NCI-H526 treated with DMSO at 0.1 percent for 48 hours (cell line): ENCODE data around the gene ZBTB25.

ENCODE experiments used
- DNase-seq: peaks from one replicate; lab custom pipeline; 2025; lab: John Stamatoyannopoulos, UW

Gene ZBTB25

DNA sequence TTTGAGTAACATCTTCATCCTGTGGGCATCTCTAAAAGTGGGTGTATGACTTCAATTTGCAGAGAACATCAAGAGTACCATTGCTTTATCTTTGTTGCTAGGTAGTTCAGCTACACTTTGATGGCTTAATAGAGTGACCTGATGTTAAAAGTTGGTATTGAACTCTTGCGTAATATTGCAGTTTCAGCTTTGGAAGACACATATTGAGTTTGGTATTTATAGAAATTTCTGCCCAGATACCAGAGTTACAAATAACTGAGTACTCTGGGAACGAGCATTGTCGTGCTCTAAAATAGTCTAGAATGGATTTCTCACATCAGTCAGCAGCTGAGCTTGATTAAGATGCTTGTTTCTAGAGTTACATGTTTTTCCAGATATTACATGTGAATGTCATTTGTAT is 63.1 kb downstream of the ZBTB25 start:
- DNase-seq, result no peak

DNA sequence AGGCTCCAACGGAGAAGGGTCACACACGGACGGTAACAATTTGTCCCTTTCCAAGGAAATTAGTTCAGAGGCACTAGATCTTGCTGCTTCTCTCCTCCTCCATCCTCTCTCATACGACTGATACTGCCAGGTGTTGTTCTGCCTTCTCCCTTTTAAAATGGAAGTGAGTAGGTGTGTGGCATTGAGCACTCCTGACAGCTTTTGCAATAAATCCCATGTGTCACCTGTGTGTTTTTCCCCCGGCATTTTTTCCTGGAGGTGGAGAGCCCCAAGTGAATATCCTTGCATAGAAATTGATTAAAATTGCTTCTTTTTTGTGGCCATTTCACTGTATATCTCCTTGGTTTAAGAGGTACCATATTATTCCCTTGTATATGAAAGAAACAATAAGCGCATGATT is 64.5 kb downstream of the ZBTB25 start:
- DNase-seq, result no peak

DNA sequence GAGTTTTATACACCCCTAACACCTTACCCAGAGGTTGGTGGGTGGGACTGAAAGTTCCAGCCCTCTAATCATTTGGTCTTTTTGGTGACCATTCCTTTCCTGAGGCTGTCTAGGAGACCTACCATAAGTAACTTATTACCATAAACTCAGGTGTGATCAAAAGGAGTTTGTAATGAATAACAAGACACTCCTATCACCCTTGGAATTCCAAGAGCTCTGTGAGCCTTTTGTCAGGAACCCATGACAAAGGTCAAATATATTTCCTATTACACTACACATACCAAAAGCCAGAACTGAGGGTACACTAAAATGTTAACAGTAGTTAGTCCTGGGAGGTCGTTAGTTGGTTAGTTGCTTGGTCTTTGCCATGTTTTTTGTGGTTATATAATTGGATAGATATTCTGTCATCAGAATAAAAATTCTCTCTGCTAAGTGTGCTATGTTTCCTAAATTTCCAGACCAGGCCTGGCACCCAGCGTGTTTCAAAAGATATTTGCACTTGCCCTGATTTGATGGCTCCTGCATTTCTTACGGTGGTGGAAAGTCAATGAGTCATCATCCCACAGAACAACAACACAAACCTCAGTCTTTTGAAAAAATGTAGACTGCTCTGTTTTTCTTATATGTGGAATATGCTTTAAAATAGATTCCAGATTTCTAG is 65.3 kb downstream of the ZBTB25 start:
- DNase-seq, result no peak

DNA sequence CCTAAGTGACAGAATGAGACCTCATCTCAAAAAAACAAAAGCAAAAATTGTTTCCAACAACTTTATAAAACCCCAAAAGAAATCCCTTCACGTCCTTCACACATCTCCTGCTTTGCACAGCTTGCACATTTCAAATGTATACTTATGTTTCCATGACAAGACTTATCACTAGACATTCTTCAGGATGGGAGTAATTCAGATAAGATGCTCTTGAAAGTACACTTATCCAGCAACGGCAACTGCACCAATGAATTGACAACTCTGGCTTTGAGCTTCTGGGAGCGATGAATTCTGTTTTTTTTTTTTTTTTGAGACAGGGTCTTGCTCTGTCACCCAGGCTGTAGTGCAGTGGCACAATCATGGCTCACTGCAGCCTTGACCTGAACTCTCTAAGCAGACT is 69.1 kb downstream of the ZBTB25 start:
- DNase-seq, result no peak

DNA sequence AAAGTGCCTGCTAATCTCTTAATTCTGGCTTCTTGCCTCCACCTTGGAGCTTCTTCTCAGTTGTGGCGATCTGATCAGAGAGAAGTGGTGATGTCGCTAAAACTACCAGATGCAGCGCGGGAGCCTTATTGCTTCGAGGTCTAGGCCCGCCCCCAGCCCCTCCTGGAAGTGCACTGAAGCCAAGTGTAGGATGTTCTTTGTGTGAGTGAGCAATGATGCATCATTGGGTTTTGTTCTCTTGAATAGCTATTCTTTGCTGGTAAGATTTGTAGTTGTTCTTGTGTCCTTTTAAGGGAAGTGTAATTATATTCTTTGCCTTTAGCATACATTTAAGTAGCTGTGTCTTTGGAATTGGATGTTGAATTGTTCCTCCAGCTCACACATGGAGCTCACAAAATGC is 79.7 kb downstream of the ZBTB25 start:
- DNase-seq, result no peak

DNA sequence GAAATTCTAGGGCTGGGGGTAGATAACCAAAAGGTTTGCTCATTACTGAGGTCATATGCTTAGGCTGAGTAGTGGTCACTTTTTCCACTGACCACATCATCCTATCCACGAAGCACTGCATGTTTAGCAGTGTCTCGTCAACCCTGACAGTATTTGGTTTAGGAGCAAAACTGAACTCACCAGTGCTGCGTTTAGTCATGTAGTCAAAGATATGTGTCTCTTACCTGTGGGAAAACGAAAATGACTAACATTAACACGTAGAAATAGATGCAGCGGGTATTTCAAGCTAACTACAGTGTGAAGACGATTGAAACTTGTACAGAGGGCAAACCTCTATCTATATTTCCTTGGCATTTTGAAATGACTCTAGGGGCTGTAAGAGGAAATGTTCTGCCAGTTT is 80.9 kb downstream of the ZBTB25 start:
- no peak for DNase-seq

DNA sequence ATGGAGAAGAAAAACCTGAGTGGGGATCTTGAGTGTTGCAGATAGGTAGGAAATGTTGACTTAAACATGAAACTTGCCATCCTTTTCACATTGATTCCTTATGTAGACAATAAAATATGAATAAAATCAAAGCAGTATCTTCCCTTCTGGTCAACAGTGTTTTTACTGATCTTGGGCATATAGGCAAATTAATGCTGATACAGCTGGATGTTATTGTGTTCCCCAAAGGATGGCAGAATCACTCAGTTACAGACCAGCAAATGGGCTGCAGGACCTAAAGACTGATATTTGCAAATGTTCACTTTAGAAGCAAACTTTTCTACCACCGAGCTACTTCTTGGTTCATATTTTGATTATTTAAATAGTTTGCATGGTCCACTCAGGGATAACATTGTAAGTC is 81.6 kb downstream of the ZBTB25 start:
- DNase-seq, result no peak

DNA sequence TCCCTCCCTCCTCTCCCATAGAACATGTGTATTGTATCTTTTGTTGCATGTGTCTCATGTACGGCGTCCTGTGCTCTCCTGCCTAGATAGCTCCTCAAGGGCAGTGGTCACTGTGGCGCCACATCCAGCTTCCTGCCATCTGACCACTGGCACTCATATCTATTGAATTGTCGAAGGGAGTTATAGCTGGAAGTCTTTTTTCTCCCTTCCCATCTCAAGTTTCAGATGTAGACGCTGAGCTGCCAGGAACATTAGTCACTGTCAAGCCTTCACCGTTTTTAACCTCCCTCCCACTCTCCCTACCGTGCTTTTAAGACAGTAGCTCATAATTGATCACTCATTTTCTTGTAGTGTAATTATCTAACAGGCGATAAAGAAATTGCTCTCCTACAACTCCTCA is 82.5 kb downstream of the ZBTB25 start:
- no peak for DNase-seq

DNA sequence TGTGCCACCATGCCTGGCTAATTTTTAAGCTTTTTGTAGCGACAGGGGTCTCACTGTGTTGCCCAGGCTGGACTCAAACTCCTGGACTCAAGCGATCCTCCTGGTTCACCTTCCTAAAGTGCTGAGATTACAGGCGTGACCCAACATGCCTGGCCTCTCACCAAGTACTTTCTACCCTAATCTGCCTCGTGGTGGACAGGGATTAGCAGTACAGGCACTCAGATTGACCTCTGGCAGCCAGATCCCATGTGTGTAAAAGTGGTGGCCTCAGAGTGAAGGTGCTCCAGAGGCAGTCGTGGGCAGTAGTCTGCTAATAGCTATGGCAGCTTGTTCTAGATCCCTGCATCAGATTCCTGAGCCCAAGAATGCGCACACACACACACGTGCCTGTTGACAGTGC is 84.6 kb downstream of the ZBTB25 start:
- no peak for DNase-seq

DNA sequence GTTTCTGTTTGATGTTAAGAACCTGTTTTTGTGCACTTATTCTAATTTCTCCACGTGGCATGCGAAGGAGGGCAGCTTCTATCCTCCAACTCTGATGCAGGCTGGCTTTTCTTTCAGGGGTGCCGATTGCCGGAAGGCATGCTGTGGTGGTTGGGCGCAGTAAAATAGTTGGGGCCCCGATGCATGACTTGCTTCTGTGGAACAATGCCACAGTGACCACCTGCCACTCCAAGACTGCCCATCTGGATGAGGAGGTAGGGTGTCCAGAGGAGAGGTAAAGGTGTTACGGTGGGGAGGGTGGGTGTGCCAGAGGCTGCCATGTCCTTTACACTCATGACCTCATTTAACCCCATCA is 85.9 kb downstream of the ZBTB25 start:
- no peak for DNase-seq

DNA sequence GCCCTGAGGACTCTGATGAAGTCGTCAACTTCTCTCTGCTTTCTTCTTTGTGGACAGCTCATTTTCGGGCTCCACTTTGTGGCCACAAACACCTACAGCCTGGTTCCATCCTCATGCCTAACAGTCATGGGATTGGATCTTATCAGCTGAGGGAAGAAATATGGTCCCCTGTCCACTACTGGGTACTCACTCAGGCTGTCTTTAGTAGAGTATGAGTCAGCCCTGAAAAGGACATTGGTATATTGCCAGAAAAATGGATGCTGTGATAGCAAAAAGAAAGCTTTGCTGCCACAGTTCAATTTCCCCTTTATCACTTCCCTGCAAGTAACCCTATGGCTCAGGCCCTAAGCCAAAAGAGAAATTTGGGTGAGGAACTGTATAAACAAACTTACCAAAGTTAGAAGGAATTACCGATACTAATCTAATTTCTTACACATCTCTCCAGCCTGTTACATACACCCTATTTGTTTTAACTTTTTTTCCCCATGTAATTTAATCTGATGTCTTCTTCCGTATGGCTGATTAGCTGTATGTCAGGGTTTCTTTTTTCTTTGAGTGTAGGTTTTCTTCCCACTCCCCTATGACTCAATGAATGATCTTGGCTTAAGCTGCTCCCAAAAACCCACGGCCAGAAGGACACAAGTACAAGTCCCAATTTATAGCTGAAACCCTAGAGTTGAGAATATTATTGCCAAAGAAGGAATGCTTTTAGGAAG is 86.4 kb downstream of the ZBTB25 start:
- DNase-seq, result no peak

DNA sequence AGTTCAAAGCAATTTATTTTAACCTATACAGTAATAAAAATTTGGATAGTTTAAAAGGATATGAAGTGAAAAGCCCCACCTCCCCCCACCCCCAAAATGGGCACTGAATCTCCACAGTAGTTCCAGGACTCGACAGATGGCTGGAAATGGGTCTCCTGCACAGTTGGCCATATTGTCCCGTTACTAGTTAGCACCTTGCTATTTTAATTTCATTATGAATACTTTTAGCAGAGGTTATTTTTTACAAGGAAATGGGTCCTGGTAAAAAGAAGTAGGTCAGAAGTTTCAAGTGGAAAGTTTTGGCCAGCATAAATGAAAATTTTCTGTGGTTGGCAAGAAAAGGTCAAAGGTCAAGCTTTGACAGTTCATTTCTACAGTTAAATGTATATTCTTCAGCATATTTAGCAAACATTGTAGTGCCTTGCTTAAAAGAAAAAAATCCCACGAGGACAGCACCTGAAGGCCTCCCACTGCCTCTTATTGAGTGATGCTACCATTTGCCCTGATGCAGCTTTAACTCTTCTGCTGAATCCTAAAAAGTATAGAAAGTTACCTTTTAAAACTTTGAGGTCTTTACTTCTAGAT is 87.2 kb downstream of the ZBTB25 start:
- no peak for DNase-seq

DNA sequence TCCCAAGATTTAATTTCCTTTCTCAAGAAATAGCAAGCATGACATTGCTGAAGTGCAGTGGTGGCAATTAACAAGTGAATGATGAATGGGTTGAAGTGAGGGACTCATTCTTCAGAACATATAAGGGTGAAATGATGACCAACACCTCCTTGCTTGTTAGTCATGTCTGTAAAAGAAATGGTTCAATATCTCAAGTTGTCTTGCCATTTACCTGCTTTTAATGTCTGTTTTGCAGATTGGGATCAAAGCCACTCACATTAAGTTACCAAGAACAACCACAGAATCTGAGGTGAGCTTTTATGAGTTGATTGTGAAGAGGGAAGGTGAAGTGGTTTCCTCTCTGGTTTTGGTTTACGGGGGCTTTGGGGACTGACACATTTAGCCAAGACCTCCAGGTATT is 91.4 kb downstream of the ZBTB25 start:
- DNase-seq, result no peak

DNA sequence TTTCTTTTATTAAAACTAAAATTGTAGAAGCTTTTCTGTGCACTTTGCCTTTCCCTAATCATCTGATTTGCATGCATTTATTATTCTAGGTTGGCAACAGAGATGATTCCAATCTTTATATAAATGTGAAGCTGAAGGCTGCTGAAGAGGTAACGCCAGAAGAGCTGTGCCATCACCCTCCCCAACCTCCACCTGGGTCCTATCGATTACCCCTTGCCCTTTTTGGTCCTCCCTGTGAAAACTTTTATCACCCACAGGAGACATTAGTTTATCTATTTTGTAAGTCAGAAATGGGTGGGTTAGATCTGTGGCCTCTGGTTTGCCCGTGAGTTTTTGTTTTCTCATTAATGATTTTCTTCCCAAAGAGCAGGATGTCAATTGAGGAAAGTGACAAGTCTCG is 92.6 kb downstream of the ZBTB25 start:
- DNase-seq, result no peak

DNA sequence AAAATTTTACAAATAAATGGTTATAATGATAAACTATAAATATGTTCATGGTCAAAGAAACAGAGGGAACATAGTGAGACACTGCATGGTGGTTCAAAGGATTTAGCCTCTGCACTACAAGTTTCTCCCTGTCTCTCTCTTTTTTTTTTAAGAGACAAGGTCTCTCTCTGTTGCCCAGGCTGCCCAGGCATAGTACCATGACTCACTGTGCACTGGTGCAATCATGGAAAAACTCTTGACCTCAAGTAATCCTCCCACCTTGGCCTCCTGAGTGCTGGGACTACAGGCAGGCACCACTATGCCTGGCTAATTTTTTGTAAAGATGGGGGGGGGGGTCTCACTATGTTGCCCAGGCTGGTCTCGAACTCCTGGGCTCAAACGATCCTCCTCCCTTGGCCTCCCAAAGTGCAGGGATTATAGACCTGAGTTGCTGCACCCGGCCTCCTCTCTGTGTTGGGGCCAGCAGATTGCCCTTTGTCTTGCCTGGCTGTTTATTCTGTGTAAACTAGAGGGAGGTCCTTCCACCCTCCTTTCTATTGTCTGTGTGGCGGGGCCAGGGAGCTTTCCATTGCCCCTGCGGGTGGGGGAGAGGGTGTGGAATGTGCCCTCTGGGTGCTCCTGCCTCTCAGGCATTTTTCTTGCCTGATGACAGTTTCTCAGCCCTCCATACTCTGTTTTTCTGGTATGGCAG is 93.4 kb downstream of the ZBTB25 start:
- DNase-seq, result no peak

DNA sequence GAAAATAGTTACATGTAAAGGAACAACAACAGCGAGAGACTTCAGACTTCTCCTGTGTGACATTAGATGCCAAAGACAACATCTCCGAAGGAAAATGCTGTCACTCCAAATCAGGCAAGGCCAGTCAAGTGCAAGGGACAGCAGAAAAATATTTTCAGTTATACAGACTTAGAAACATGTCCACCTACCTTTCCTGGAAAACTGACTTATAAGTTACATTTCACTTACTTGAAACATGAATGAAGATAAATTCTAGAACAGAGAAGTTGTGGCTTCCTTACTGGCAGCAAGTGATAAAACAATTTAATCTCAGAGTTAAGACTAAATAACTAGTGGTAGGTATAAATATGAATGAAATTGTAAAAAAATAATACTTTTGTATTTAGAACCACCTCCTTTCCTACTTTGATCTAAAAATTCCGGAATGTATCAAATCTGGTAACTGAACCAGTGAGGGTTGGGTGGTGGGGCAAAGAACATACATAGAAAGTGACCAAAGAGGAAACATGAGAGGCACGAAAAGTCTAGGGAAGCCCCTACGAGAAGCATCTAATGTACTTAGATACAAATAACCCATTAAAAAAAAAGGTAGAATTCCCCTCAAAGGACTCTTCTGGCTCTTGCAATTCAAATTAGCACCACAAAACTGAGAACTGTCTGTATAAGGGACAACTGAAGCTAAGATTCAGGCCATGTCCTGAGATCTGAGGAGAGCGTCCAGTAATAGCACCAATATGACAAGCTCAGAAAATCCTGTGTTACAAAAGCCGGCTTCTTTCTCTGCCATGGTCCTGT is 94.3 kb downstream of the ZBTB25 start:
- no peak for DNase-seq

DNA sequence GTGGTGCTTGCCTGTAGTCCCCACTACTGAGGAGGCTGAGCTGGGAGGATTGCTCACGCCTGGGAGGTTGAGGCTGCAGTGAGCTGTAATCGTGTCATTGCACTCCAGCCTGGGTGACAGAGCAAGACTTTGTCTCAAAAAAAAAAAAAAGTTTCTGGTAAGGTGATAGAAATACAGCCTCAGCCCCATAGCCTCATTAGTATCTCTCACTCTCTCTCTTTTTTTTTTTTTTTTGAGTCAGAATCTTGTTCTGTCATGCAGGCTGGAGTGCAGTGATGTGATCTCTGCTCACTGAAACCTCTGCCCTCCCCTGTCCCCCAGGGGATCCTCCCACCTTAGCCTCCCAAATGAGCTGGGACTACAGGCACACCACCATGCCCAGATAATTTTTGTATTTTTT is 96.3 kb downstream of the ZBTB25 start:
- DNase-seq, result no peak

DNA sequence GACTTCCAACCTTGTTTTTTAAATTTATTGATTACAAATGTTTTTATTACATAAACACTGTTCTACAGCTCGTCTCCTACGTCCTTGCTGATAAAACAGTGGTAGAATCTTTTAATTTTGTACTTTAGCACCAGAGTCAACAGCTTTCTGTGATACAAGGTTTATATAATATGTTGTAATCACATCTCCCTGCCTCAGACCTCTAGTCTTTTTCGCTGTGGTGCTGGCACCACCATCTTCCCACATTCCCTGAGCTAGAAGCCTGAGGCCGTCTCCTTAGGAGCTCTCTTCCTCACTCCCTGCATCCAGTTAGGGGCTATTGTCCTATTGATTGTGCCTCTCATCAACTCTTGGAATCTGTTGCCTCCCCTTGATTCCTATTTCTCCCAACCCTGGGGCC is 98.3 kb downstream of the ZBTB25 start:
- no peak for DNase-seq

DNA sequence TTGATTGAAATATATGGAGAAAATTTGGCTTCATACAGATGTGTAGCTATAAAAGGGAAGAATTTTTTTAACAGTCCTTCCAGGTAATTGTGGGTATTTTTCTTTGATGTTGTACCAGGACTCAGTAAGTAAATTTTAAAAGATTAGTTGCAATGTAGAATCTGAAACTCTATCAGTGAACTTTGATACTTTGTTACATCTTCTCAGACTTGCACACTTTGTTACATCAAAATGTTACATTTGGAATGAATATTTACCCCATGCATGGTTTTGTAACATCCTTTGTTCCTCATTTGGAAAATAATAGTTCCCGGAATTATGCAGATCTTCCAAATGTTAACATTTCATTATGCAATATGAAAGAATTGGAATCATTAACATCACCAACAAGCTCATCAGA is 101.7 kb downstream of the ZBTB25 start:
- no peak for DNase-seq

DNA sequence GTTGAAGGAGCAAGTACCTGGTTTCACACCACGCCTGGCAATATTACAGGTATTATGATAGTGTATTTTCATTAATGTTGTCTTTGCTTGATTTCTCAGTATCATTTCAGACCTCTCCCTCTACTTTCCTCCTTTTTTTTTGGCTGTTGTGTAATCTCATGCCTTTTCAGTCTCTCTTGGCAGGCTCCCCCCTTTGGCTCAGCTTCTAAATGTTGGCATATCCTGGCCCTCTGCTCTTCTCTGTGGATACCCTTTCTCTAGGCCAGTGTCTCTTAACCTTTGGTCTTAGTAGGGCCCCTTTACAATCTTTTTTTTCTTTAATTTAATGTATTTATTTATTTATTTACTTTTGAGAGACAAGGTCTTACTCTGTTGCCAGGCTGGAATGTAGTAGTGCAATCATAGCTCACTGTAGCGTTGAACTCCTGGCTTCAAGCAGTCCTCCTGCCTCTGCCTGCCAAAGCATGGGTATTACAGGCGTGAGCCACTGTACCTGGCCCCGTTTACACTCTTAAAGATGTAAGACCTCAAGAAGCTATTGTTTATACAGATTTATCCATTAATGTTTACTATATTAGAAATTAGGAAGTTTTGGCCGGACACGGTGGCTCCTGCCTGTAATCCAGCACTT is 102.7 kb downstream of the ZBTB25 start:
- no peak for DNase-seq
